Activated CD8-positive, alpha-beta memory T cell treated with anti-CD3 and anti-CD28 coated beads for 24 hours (primary cell): ENCODE data around the gene MYOZ2.

Source experiments
- DNase-seq: peaks from one replicate; pipeline ENCODE4 v3.0.0-alpha.2; 2020

Gene MYOZ2

GRCh38 chr4:119135721-119136121, at the start of gene MYOZ2:
TSS of gene MYOZ2 (plus strand) at chr4:119135832. CDS start at chr4:119136526, 694 bp downstream.
- DNase-seq: no peak

GRCh38 chr4:119087121-119087520, 48.5 kb upstream of the MYOZ2 start:
- DNase-seq: no peak

DNA sequence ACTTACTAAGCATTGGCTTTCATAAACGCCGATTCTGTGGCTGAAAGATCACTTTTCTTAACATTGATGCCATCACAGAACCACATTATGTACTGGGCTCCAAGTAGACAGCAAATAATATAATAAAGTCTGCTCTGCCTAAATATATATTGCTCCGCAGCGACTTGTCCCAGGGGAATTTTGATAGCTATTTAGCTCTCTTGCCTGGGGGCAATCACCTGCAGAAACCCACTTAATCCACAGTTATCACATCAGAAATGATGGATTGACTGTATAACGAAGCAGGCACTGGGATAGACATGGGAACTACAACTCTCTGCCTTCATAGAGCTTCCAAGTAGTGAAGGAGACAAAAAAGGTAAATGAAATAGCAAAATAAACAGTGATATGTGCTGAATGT, 48.0 kb upstream of the MYOZ2 start:
- no peak for DNase-seq

DNA sequence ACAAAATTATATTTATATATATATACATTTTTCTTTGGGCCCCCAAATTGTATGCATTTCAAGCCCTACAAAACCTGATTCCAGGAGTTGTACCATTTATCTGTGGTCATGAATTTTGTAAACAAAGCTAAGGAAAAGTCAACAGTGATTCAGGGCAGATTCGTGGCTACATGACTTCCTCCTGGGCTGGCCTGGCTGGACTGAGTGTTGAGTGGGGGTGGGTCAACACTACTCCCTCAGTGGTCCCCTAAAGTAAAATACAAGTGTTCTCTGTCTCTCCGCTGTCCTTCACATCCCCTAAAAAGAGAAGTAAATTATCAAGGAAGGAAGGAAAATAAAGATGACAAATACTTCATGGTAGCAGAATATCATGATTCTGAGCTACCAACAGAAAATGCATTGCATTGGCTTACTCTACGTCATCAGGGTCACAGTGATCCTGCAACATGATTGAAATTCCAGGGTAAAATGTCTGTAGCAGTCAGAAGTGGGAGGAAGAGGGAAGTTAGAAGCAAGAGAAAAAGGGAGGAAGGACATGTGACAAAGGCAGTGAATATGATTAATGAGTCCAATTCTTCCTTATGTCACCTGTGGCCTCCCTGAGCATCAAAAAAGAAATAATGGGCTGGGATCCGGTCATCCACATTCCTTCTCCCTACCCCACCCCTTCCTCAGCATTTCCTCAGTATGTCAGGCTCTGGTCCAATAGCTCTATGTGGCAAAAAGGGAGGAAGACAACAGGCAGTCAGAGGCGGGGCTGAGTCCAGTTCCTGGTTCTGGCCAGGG, 42.4 kb upstream of the MYOZ2 start:
- DNase-seq: no peak

- no peak for DNase-seq
These were observed 38.2 kb upstream of the MYOZ2 start for GRCh38 chr4:119097282-119097900.

- no peak for DNase-seq
These were observed 37.3 kb upstream of the MYOZ2 start for GRCh38 chr4:119098306-119098705.

GRCh38 chr4:119099227-119099810, 36.3 kb upstream of the MYOZ2 start:
- DNase-seq: no peak

DNA sequence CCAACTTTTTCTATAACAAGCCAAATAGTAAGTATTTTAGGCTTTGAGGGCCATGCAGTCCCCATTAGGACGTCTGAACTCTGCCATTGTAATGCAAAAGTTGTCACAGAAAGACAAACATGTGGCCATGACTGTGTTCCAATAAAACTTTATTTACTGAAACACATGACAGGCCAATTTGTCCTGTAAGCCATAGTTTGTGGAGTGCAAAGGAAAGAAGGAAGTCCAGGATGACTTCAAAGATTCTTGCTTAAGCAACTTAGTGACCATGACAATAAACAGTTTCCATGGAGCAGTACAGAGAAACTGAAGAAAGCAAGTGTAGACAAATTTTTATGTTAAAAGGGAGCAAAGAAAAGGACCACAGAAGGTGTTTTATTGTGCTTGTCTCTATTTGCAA, 35.0 kb upstream of the MYOZ2 start:
- no peak for DNase-seq

DNA sequence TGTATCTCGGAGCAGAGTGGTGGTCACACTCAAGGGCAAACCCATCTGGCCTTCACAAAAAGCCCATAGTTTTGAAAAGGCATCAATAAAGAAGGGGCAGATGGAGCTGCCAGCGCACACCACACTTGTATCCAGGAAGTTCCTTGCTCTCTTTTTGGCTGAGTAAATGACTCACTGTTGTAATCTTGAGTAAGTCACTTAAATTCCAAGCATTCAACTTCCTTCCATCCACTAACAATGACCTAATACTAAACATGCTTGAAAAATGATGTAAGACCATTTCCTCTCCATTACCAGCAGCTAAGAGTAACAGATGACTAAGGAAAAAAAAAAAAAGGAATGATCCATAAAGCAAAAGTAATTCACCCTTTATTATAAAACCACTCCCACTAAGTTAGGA, 32.4 kb upstream of the MYOZ2 start:
- DNase-seq: no peak

DNA sequence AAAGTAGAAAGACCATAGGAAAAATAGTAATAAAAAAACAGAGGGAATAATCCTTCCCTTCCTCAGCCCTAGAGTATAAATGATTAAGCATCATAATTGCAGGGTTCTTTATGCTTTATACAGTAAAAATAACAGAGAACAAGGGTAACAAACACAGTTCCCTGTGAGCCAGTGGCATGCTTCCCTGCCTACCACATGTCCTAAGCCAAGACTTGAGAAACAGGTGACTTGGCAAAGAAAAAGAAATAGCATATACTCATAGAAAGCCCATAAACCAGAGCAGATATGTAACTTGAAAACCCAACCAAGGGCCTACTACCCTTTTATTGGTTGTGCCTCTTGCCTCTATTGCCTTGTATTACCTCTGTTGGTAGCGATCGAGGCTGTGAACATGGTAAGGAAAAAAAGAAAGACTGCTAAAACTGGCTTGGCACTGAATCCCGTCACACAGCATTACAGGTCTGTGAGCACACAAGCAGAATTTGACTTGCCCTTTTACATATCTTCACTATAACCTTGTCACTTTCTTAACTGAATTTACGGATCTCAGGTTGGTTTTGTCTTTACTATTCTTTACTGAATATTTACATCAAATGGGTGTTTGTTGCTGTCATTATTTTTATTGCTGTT, 30.9 kb upstream of the MYOZ2 start:
- DNase-seq: no peak

DNA sequence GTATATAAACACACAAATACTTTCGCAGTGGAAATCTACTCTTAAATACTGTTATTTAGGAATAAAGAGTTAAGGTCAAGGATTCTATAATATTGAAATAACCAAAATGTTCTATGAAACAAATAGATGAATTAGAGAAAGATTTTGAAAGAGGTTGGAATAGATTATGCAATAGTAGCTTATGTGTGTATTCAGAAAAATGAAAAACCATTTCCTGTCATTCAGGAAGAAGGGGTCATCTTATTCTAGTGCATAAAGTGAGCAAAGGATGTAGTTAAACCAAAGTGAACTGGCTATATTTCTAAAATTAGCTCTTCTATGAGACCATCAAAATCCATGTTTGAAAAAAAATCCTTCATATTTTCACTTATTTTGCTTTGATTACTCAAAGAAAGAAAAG, 30.0 kb upstream of the MYOZ2 start:
- no peak for DNase-seq

GRCh38 chr4:119106036-119107000, 29.3 kb upstream of the MYOZ2 start:
- no peak for DNase-seq

DNA sequence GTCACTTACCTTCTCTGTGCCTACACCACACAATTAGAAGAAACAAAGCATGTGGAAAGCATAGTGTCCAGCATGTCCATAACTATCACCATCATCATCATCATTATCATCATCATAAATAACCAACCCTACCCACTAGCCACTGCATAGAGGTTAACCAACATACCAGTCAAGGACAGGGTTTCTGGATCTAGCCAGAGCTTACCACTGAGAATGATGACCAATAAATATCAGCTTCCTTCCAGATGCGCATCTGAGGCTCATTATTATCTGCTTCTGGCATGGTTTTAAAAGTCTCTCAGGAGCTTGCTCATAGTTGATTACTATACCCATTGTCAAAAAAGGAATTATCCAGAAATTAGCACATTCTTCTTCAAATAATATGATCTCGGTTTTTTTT, 25.5 kb upstream of the MYOZ2 start:
- DNase-seq: no peak

- no peak for DNase-seq
These were observed 24.3 kb upstream of the MYOZ2 start for GRCh38 chr4:119111296-119111695.

DNA sequence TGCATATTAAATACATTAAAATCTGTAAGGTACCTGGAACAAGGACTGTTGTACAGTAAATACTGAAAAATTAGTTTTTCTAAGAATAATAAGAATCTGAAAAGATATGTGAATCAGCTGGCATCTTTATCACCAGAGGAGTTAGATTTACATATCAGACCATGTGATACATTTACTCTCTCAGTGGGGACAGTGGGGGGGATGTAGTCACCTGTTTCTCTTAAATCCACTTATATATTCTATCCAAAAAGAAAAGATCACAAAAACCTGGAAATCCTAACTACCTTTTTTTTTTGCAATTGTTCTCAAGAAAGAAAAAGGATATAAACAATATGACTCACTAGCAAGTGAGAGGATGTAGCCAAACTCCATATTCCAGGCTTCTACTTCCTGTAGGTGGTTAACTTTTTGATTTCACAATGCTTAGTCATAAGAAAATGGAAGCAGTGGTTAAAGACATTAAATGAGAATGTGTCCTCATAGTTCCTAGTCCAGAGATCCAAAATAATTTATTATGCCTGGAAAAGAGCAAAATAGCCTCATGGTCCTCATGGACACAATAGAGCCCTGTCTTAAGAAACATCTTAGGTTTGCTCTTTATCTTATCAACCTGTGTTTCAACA, 22.5 kb upstream of the MYOZ2 start:
- no peak for DNase-seq

- no peak for DNase-seq
These were observed 19.6 kb upstream of the MYOZ2 start for GRCh38 chr4:119116021-119116420.

DNA sequence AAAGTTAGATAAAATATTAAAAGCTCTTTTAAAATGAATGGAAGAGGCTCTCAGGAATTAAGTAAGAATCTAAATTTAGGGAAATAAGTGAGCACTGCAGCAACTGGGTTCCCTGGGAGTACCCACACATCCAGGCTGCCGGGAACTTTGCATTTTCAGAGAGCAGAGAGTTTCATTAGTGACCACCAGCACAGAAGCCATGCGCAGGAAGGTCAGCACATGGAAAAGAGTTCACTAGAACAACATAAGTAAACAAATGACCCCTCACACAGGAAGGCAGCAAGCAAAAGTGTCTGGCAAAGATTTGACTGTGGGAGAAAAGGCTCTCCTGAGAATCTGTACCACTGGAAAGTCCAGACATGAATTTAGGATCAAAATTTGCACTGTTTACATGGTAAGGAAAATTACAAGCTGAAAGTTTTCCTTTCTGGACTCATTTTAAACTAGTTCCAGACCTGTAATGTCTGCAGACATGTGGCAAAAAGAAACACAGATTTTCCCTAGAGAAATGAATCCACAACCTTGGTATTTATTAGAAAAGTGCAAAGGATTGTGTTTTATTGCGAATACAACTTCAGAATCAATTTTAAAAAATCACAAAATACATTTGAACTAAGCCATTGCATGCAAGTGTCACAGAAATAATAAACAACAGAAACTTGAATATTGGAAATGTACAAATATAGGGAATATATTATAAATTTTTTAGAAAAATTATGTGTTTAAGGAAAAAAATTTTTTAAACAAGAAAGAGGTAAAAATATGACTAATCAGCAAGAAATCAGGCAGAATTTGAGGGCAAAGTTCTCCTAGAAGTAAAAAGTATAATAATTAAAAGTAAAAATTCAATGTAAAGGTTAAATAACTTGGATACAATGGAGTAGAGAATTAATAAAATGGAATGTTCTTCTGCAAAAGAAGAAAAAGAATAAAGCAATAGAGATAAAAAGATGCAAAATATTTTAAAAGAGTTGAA, 18.4 kb upstream of the MYOZ2 start:
- no peak for DNase-seq

DNA sequence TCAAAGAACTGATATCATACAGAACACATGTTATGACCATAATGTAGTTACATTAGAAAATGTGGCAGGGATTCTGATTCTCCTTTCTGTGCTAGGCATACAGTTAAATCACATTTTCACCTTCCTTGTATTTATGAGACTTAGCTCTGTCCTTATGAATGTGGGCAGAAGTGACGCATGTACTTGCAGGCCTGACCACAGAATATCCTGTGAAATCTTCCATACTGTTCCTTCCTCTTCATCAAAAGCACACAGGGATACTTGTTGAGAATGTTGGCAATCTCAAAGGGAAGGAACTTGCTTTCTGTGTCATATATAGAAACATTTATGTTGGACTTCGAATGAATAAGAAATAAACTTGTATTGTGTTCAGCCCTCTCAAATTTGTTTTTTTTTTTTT, 17.2 kb upstream of the MYOZ2 start:
- no peak for DNase-seq

DNA sequence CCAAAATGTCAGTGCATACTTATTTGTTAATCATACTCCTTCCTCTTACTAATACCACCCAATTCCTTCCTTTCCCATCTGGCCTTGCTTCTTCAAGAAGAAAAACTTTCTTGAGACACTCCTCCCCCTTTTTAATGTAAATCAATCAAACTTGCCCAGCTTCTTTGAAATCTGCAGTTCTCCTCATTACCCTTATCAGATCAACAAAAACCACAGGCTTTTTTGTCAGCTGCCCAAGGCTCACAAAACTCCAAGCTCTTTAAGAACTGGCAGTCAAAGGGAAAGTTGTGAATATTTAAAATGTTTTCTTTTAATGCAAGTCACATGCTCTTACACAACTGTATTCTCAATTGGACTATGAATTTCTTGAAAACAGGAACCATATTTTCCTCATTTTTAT, 11.3 kb upstream of the MYOZ2 start:
- DNase-seq: no peak

- no peak for DNase-seq
These were observed 9.7 kb upstream of the MYOZ2 start for GRCh38 chr4:119125931-119126330.

DNA sequence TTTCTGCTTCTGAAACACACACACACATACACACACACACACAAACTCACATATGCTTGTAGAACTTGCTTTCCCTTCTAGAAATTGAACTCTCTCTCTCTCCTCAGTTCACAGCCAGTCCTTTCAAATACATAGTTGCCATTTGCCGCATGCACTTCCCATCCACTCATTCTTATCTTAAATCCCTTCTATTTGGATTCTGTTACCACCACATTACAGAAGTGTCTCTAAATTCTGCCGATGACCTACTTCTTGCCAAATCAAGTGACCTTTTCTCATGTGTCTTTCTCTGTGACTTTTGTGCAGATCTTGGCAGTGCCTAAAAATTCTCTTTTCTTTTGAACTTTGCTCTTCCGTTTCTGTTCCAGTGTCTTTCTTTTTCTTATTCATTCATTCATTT, 7.5 kb upstream of the MYOZ2 start:
- DNase-seq: no peak
